B cell (primary cell): ENCODE measurements around the gene NRP1.

ENCODE experiments used
- EZH2 ChIP-seq: IDR thresholded peaks from 2 replicates; pipeline ENCODE4 v1.6.1; 2012; ENCODE audit warnings: borderline replicate concordance, low read depth, mild to moderate bottlenecking, moderate library complexity, low read length; ENCODE audit not compliant: insufficient read depth, poor library complexity, severe bottlenecking
- TF ChIP-seq, protein P1 (sequence below): fragments of 200-600 bp; IDR thresholded peaks from one replicate; pipeline ENCODE4 v1.8.0; 2022; ENCODE audit warnings: antibody characterized with exemption, mild to moderate bottlenecking

DNA sequence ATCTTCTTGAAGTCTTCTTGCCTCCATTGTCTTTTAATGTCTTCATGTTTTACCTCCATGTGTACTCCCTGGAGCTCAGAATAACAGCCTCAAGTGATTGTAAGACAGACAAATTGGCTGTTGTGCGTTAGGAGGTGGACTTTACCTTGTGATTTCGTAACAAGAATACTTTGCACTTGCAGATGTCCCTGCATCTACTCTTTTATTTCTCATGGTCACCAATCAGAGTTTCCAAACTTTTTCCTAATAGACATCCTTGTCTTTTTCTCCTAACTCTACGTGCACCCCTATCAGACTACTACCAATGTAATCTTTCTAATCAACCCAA, 172.3 kb downstream of the NRP1 start:
- TF ChIP-seq, protein P1, sequence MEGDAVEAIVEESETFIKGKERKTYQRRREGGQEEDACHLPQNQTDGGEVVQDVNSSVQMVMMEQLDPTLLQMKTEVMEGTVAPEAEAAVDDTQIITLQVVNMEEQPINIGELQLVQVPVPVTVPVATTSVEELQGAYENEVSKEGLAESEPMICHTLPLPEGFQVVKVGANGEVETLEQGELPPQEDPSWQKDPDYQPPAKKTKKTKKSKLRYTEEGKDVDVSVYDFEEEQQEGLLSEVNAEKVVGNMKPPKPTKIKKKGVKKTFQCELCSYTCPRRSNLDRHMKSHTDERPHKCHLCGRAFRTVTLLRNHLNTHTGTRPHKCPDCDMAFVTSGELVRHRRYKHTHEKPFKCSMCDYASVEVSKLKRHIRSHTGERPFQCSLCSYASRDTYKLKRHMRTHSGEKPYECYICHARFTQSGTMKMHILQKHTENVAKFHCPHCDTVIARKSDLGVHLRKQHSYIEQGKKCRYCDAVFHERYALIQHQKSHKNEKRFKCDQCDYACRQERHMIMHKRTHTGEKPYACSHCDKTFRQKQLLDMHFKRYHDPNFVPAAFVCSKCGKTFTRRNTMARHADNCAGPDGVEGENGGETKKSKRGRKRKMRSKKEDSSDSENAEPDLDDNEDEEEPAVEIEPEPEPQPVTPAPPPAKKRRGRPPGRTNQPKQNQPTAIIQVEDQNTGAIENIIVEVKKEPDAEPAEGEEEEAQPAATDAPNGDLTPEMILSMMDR, result no peak
- no peak for TF ChIP-seq EZH2
